Activated T-helper 1 cell treated with anti-CD3 and anti-CD28 coated beads, Interleukin-2, amount 50 U/mL, for 16 hours (primary cell): Measurements from ENCODE around the gene ERI2.
A peak's percentile ranks its signal among the peaks of the same experiment; 100 is the strongest.
"Not testable (repeated sequence)": the region's sequence is repeated elsewhere in the genome, so short reads cannot be mapped to it uniquely, and the experiment has no call there.

Experiments used
- DNase-seq, 2 donors: peaks; one replicate each; pipeline ENCODE4 v3.0.0-alpha.2; 2020; ENCODE audit warnings: low read depth in 1 of 2, low spot score in 1 of 2

The ERI2 gene

DNA sequence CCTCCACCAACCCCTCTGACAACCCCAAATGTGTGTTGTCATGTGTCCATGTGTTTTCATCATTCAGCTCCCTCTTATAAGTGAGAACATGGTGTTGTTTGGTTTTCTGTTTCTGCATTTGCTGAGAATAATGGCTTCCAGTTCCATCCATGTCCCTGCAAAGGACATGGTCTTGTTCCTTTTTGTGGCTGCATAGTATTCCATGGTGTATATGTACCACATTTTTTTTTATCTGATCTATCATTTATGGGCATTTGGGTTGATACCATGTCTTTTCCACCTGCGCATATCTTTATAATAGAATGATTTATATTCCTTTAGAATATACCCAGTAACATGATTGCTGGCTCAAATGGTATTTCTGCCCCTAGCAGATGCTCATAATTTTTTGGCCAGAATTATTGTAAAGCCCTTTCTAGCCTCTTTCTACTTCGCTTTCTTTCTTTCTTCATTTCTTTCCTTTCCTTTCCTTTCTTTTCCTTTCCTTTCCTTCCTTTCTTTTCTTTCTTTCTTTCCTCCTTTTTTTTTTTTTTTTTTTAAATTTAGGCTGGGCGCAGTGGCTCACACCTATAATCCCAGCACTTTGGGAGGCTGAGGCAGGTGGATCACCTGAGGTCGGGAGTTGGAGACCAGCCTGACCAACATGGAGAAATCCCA is 12.8 kb upstream of the ERI2 start:
- no peak for DNase-seq

DNA sequence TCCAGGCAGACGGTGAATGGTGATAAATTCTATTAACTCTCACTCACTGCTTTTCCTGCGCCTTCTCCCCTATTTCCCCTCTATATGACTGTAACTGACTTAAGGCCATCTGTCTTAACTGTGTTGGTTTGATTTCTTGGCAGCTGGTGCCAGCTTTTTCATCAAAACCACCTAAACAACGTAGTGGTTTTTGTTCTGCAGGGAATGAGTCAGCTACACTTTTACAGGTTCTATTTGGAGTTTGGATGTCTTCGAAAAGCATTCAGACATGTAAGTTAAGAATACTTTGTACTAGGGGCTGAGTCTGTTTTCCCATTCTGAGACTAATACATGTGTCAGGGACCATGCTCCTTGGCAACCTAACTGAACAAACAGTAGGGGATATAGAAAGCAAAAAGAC is 8.5 kb upstream of the ERI2 start:
- no peak for DNase-seq

DNA sequence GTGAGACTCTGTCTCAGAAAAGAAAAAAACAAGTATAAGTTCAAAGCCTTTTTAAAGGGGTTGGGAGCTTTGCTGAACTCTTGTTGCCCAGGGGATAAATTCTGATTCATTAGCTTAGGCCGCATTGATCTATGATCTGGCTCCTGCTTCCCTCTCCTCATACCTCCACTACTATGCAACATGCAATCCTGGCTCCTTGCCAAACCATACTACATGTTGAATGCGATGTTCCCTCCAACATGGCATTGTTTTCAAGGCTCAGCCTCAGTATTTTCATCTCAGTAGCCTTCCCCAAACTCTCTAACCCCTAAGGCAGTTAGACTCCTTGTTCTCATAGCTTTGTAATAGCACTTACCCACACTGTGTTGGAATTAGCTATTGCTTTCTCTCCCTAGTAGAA is 6.2 kb upstream of the ERI2 start:
- DNase-seq, result no peak

DNA sequence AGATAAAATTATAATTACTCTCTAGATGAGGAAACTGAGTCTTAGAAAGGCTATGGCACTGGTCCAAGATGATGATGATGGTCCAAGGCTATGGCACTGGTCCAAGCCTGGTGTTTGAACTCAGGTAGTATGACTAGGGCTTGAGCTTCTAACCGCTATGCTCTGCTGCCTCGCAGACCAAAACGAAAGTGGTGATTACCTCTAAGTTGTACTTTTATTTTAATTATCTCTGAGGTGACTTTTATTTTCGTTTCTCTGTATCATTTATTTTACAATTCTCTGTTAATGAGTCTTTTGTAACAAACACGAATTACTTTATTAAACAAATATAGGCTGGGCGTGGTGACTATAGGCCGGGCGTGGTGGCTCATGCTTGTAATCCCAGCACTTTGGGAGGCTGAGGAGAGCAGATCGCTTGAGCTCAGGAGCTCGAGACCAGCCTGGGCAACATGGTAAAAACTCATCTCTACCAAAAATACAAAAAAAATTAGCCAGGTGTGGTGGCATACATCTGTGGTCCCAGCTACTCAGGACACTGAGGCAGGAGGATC is 5.7 kb upstream of the ERI2 start:
- no peak for DNase-seq

DNA sequence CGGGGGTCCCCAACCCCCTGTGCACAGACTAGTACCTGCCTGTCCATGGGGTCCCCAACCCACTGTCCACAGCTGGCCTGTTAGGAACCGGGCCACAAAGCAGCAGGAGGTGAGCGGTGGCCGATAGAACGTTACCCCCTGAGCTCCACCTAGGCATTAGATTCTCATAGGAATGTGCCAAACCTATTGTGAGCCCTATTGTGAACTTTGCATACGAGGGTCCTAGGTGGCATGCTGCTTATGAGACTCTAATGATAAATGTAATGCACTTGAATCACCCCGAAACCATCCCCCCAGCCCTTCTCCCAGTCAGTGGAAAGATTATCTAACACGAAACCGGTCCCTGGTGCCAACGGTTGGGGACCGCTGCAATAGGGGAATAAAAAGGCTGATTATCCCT is 1.6 kb upstream of the ERI2 start:
- no peak for DNase-seq

DNA sequence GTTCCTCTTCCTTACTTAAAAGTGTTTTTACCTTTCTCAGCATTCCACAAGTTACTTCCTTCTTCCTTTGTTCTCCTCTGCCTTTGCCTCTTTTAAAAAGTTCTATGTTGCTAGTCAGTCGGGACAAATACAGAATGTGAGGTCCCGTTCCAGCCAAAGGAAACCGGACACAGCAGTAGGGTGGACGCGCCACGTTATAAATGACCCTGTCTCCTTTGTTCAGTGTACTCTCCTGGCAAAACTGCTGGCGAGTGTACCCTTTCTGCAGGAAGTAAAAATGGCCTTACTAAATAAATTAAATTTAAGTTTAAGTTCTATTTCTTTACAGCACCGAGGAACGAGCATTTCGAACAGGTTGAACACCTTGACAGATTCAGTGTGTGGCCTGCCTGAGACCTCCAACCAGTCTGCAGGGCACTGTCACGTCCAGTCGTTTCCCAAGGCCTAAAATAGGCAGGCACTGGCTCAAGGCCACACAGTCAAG is 546 bp downstream of the ERI2 start:
- not testable (repeated sequence) for DNase-seq

DNA sequence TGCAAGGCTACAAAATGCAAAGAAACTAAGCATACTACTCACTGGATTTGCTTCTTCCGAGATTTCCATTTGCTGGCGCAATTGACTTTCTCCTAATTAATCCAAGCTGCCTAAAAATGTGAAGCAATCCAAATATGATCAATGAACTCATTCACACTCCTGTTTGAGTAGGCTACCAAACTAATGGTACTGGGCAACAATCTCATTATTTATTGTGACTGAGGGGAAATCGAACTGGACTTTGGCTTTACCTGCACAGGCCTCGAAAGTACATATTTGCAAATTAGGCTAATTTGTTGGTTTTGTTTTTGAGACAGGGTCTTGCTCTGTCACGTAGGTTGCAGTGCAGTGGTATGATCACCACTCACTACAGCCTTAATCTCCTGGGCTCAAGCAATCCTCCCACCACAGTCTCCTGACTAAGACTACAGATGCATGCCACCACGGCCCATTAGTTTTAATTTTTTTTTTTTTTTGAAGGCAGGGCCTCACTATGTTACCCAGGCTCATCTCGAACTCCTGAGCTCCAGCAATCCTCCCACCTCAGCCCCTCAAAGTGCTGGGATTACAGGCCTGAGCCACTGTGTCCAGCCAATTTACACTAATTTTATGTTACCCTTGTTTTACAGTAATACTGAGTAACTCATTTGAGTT is 2.6 kb downstream of the ERI2 start:
- no peak for DNase-seq

DNA sequence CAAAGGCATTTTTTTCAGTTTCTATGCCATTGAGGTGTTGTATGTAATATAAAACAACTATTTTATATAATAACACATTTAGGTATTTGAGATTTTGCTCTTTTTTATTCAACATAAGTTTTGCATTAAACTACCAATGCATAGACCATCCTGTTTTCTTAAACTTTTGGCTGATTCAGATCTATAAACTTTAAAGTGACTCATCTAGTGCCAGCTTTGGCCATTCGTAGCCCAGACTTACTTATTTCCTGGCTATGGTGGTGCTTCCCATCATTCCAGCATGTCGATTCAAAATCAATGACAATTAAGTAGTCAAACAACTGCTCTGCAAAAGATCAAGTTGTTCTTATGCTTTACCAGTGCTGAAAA is 3.1 kb downstream of the ERI2 start:
- no peak for DNase-seq

DNA sequence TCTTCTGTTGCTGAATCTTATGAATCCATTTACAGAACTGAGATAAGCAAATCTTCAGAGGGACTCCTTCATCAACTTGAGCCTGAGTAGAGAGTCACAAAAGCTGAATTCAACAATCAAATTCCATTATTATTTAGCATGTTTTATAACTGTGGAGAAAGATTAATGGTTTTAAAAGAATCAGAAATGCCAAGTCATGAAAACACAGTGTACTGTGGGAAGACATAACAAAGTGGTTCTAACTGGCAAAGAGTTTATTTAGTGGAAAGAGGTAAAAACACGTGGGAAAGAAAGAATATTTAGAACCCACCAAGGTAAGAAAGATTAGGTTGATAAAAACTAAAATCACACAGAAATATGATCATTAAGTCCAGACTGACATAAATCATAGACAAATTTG is 5.0 kb downstream of the ERI2 start:
- DNase-seq, result no peak

DNA sequence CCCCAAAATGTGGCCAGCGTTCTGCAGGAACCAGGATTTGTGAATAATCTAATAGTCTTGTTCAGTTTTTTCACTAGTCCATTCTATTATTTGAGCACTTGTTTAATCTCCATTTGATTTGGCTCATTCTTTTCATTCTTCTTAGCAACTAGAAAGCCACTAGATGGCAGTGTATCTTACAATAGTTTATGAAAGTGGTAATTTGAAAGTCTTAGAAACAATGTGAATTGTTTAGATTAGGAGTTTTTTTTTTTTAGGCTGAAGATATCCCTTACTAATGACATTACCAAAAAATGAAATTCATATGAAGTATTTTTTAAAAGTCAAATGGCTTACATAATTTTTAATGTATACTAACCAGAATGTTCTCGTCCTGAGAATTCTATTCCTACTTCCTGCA is 6.7 kb downstream of the ERI2 start:
- DNase-seq, result no peak

DNA sequence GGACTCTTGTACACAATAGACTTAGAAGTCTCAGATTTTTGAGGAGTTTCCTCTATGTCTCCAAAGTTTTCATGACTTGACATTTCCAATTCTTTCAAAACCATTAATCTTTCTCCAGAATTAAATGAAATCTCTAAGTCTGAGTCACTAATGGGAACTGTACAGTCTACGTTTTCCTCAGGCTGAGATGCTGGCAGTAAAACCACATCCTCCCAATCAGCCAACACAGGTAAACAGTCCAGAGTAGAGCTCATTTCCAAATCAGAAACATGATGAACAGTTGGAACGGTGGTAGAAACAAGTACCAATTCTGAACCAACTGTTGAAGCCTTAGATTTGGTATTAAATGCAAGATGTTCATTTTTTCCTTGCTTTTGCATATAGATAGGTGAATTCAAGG is 7.9 kb downstream of the ERI2 start:
- no peak for DNase-seq

DNA sequence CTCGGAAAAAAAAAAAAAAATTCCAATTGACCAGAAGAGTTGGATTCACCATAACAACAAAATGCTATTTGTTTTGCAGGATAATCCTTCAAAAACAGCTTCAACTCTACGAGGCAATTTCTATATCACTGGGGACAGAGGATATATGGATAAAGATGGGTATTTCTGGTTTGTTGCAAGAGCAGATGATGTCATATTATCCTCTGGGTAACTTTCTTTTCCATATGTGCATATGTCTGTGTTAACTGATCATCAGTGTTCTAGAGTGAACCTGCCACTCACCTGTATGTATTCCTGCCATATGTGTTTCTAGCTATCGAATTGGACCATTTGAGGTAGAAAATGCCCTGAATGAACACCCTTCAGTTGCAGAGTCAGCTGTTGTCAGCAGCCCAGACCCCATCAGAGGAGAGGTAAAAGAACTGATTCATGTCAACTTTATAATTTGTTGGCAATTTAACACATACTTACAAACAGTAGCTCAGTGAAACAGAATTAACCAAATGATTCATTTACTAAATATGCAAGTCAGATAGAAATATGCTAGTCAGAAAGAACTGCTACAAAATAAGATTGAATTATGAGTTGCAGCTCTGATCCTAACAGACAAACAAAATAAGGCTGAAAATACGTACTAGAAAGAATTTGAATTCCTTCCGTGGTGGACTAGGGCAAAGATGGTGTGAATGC is 14.2 kb downstream of the ERI2 start:
- DNase-seq, result no peak

DNA sequence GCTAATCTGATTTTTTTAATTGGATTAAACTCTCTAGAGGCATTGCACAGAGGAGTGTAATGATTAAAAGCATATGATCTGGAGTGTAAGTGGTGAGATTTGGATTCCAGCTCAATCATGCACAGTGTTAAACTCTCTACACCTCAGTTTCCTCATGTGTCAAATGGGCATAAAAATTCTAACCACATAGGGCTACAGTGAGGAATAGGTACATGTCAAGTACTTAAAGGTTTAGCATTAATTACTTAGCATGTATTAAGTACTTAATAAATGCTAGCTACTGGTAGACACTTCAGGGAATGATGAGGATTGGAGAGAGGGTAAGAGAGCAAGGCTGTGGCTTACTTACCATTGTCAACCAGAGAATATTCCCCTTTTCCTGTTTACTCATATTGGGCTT is 17.1 kb downstream of the ERI2 start:
- DNase-seq, result no peak

DNA sequence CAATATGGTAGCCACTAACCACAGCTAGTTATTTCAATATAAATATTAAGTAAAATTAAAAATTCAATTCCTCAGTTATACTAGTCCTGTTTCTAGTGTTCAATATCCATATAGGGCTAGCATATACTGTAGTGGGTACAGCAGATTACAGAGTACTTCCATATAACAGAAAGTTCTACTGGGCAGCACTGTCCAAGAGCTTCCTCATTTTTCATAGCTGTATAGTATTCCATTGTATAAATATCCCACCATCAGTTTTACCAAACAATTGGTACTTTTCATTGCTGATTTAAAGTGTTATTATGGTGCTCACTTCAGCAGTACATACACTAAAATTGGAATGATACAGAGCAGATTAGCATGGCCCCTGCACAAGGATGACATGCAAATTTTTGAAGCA is 22.1 kb downstream of the ERI2 start:
- no peak for DNase-seq

DNA sequence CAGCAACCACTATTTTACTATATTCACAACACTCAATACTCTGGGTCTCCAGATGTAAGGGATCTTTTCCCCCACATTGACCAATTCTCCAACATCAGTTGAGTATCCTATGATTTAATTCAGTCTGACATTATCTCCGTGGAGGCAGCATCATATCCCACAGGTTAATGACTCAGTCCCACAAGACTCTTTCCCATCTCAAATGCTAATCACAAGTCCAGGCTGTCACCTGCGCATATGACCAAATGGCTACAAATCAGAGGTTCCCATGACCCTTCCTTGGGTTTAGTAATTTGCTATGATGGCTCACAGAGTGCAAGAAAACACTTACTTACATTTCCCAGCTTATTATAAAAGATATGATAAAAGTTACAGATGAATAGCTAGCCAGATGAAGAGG is 23.8 kb downstream of the ERI2 start:
- DNase-seq, result no peak

DNA sequence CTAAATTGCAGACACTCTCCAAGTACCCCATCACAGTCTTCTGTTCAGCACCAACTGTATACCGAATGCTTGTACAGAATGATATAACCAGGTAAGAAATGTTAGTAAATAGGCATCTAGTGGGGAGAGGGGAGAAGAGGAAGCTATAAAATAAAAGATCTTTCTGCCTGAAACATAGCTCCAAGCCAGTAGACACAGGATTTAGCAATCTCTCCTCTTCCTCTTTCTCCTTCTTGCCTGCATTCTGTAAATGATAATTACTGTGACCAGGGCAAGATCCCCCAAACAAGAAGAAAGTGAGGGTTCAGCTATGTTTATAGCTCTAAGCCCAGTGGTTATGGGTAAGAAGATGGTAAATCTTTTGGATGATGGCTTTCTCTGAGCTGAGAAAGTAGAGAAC is 24.6 kb downstream of the ERI2 start:
- DNase-seq, result no peak

DNA sequence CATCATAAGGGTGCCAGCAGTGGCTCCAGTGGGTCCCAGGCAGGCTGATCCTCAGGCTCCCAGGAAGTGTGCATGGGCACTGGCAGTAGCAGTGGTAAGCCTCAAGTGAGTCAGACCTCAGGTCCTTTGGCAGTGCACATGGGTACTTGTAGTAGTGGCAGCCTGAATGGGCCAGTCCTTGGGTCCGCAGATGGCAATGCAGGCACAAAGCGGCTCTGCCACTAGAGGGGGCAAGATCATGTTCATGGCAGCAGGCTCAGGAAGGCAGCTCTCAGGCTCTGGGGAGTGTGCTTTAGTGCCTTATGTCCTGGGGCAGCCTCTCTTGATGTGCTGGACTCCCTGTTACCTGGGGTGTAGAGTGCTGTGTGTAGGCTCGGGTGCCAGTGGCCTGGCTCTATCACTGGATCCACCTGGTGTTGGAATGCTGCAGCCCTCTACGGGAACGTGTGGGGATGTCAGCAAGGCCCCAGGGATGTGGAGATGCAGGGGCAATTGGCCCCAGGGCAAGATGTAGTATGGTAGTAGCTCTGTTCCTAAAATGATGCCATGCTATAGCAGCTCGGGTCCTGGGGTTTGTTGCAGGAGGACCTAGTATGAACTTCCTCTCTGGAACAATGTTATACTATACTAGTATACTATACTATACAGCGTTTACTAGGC is 31.4 kb downstream of the ERI2 start:
- DNase-seq, result peak; percentile 2 to 26

DNA sequence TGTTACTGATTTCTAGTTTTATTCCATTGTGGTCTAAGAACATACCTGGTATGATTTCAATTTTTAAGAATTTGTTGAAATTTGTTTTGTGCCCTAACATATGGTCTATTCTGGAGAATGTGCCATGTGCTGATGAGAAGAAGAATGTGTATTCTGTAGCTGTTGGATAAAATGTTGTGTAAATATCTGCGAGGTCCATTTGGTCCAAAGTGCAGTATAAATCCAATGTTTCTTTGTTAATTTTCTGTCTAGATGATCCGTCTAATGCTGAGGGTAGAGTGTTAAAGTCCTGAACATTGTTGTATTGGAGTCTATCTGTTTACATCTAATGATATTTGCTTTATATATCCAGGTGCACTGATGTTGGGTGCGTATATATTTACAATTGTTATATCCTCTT is 32.6 kb downstream of the ERI2 start:
- DNase-seq, result no peak

DNA sequence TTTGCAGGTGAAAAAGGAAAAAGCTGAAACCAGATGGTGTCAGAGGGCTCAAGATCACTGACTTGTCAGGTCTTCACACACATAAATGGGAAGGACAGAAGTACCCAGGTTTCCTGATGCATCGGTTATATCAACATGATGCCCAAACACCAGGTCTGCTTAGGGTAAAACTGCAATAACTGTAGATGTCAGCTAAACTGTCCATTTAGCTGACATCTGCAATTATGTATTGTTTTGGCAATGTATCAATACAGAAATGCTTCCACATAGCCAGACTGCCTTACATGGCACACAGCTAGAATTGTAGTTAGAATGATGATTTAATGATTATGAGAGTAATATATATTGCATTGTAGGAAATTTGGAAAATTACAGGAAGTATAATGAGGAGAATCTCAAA is 37.5 kb downstream of the ERI2 start:
- DNase-seq, result no peak

DNA sequence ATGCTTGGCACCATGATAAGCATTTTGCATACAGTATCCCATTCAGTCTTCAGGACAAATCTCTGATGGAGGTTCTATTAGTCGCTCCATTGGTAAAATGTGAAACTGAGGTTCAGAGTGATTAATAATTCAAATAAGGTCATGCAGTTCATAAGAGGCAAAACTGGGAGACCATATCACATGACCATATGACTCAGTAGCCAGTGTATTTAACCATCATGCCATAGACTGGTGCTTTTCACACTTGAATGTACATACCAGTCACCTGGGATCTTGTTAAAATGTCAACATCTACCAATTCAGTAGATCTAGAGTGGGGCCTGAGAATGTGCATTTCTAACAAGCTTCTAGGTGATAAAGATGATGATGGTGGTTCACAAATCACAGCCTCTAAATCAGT is 38.2 kb downstream of the ERI2 start:
- no peak for DNase-seq

DNA sequence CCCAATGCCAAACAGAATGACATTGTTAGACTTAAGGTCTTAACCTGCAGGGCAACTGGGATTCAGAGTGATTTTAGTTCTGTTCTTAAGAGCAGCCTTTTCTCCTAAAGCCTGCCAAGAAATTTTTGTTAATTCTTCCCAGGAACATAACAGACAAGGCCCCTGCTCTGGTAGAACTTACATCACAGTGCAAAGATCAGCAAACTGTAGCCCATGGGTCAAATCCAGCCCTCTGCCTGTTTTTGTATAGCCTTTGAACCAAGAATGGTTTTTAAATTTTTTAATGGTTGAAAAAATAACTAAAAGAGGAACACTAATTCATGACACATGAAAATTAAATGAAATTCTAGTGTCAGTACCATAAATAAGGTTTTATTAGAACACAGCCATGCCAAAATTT is 38.7 kb downstream of the ERI2 start:
- no peak for DNase-seq

DNA sequence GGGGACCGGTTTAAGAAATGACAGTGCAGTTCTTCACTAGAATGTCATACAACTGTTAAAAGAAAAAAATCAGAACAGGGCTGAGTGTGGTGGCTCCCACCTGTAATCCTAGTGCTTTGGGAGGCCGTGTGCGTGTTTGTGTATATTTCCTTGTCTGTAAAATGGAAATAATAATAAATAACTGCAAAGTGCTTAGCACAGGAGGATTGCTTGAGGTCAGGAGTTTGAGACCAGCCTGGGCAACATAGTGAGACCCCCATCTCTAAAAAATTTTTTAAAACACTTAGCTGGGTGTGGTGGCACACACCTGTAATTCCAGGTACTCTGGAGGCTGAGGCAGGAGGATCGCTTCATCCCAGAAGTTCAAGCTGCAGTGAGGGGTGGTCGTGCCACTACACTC is 40.0 kb downstream of the ERI2 start:
- no peak for DNase-seq
